CD14-positive monocyte (primary cell): ENCODE results near the gene CHPF. TPM values are rescaled to one million over a fixed set of nuclear protein-coding genes. Genes with fewer than 3 reads are reported as not detected.

Source experiments
- DNase-seq, 3 donors: peaks; one replicate each; pipeline ENCODE4 v3.0.0-alpha.2; 2011 to 2022
- H2AFZ ChIP-seq: 2 replicates; pipeline ENCODE4 v1.6.0; 2012; ENCODE audit warnings: mild to moderate bottlenecking, low read depth, low read length, inconsistent platforms; ENCODE audit not compliant: insufficient read depth, poor library complexity, severe bottlenecking
- H3K27ac ChIP-seq, 2 donors: 1 replicate in 1 of 2; 2 replicates in 1 of 2; pipeline ENCODE4 v1.5.1; 2012 to 2013; ENCODE audit warnings: low read length in 2 of 2, control low read depth in 1 of 2, inconsistent platforms in 1 of 2, low read depth in 1 of 2, mild to moderate bottlenecking in 1 of 2
- H3K27me3 ChIP-seq, 2 donors: one replicate each; pipeline versions ENCODE4 v1.6.0 to v1.6.1; 2011 to 2013; ENCODE audit warnings: low read length in 2 of 2; ENCODE audit not compliant: control insufficient read depth in 2 of 2, insufficient read depth in 2 of 2
- H3K36me3 ChIP-seq, 2 donors: replicated peaks in 1 of 2; 1 replicate in 1 of 2; 2 replicates in 1 of 2; pipeline versions ENCODE4 v1.5.1 to v1.6.1; 2012 to 2013; ENCODE audit warnings: low read length in 2 of 2, control low read depth in 1 of 2, inconsistent platforms in 1 of 2, mild to moderate bottlenecking in 1 of 2; ENCODE audit not compliant: insufficient read depth in 2 of 2, control insufficient read depth in 1 of 2
- H3K4me1 ChIP-seq, 2 donors: 1 replicate in 1 of 2; 2 replicates in 1 of 2; pipeline versions ENCODE4 v1.5.1 to v1.6.1; 2012 to 2013; ENCODE audit warnings: low read length in 2 of 2, control low read depth in 1 of 2, inconsistent platforms in 1 of 2, mild to moderate bottlenecking in 1 of 2, moderate library complexity in 1 of 2; ENCODE audit not compliant: insufficient read depth in 2 of 2, control insufficient read depth in 1 of 2
- H3K4me2 ChIP-seq: replicated peaks from 2 replicates; pipeline ENCODE3; 2012; ENCODE audit warnings: low read length, moderate library complexity, mild to moderate bottlenecking; ENCODE audit not compliant: poor library complexity, severe bottlenecking; ENCODE audit errors: extremely low read depth
- H3K4me3 ChIP-seq, 3 experiments: fragments of 200-600 bp in 1 of 3; sonication (generic) in 1 of 3; replicated peaks in 1 of 3; 1 replicate in 2 of 3; 2 replicates in 1 of 3; pipeline ENCODE4 v1.5.1; 2011 to 2013; ENCODE audit warnings: low read length in 3 of 3, mild to moderate bottlenecking in 3 of 3, control low read depth in 2 of 3, low read depth in 2 of 3, inconsistent platforms in 1 of 3, moderate library complexity in 1 of 3
- H3K79me2 ChIP-seq: 2 replicates; pipeline ENCODE4 v1.6.0; 2012; ENCODE audit warnings: mild to moderate bottlenecking, control low read depth, inconsistent platforms, low read length, moderate library complexity; ENCODE audit not compliant: insufficient read depth
- H3K9ac ChIP-seq: 2 replicates; pipeline ENCODE4 v1.6.0; 2017; ENCODE audit warnings: low read length, mild to moderate bottlenecking; ENCODE audit not compliant: insufficient read depth, poor library complexity, severe bottlenecking
- H3K9me3 ChIP-seq, 2 donors: replicated peaks in 1 of 2; 1 replicate in 1 of 2; 2 replicates in 1 of 2; pipeline versions ENCODE4 v1.5.1 to v1.6.1; 2012 to 2013; ENCODE audit warnings: low read length in 2 of 2, control low read depth in 1 of 2; ENCODE audit not compliant: control insufficient read depth in 1 of 2, insufficient read depth in 1 of 2
- H4K20me1 ChIP-seq: 2 replicates; pipeline ENCODE4 v1.6.0; 2012; ENCODE audit warnings: mild to moderate bottlenecking, low read length, control low read depth, moderate library complexity; ENCODE audit not compliant: insufficient read depth
- H3K27ac Mint-ChIP-seq, 7 donors: one replicate each; pipeline ENCODE4 v1.8.0; 2020; ENCODE audit warnings: mild to moderate bottlenecking in 7 of 7, mixed read lengths in 7 of 7, moderate library complexity in 6 of 7, inconsistent platforms in 2 of 7
- H3K27me3 Mint-ChIP-seq, 3 donors: one replicate each; pipeline ENCODE4 v1.8.0; 2021 to 2022; ENCODE audit warnings: low read depth in 3 of 3, mild to moderate bottlenecking in 3 of 3, mixed read lengths in 3 of 3, moderate library complexity in 3 of 3, inconsistent platforms in 1 of 3
- H3K36me3 Mint-ChIP-seq, 2 donors: one replicate each; pipeline ENCODE4 v1.8.0; 2020; ENCODE audit warnings: mixed read lengths in 2 of 2, inconsistent platforms in 1 of 2, mild to moderate bottlenecking in 1 of 2
- H3K4me1 Mint-ChIP-seq: one replicate; pipeline ENCODE4 v1.8.0; 2020; ENCODE audit warnings: mild to moderate bottlenecking, mixed read lengths
- H3K4me3 Mint-ChIP-seq, 2 donors: one replicate each; pipeline ENCODE4 v1.8.0; 2020; ENCODE audit warnings: mild to moderate bottlenecking in 2 of 2, mixed read lengths in 2 of 2, moderate library complexity in 1 of 2
- H3K9me3 Mint-ChIP-seq, 7 donors: one replicate each; pipeline ENCODE4 v1.8.0; 2020 to 2022; ENCODE audit warnings: mixed read lengths in 7 of 7, mild to moderate bottlenecking in 6 of 7, moderate library complexity in 6 of 7, inconsistent platforms in 2 of 7
- WGBS: methylation state at CpG from one replicate; pipeline ENCODE4 v1.1.5; 2013; ENCODE audit warnings: missing lambda C conversion rate; ENCODE audit not compliant: insufficient coverage; 5-methylcytosine and 5-hydroxymethylcytosine counted together
- intact Hi-C, 2 donors: fragments of 100-400 bp; cut with micrococcal nuclease; formaldehyde crosslinking; loops; one replicate each; pipeline versions ENCODE4 v1.15.0 to v1.15.1; 2023
- polyA plus RNA-seq, 3 donors: library from polyadenylated mRNA; depleted of rRNA in 1 of 3; unstranded in 2 of 3; stranded (reverse) in 1 of 3; fragments of 300-500 nt in 2 of 3; fragments of >200 nt in 1 of 3; fragmentation: Illumina TruSeq in 2 of 3; gene quantifications; 1 replicate in 2 of 3; 2 replicates in 1 of 3; pipeline ENCODE4 v1.2.3, GENCODE V29; 2012 to 2021
- TF ChIP-seq, protein P1 (sequence below): fragments of 200-600 bp; IDR thresholded peaks from one replicate; pipeline ENCODE4 v1.8.0; 2022; ENCODE audit warnings: antibody characterized with exemption, mild to moderate bottlenecking

CHPF gene
- polyA plus RNA-seq, 3 donors: 0.09 to 0.32 (median 0.09) TPM

DNA sequence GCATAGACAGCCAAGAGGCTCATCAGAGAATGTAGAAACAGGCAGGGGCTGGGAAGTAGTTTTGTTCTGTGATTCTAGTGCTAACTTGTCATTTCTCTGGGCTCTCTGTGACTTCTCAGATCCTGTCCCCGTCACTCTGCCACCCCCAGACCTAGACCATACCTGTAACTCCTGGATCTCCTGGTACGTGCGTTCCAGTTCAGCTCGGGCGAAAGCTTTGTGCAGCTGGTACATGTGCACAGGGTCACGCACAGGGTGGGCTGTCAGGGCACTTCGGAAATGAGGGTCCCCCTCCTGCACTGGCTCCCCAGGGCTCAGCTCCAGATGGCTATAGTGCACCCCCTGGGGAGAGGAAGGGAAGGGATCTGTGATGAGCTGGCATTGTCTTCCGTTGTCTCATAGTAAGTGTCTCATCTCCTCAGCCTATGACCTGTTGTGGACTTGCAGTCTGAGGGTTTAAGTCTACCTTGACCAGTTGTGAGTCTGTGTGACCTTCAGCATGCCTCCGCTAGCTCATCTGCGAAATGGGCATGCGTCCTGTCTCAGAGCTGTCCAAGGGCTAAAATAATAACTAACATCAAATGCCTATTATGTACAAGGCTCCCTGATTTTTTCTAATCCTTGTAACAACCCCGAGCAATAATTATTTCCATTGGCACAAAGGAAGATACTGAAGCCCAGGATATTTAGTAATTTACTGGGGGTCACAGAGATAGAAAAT is 2.7 kb downstream of the CHPF start:
- Histone ChIP-seq H3K9me3 (no peaks in the 10 kb centered on the region), H3K27ac (no peak overlapping the region), H4K20me1 (no peaks in the 10 kb centered on the region), H3K4me2 (no peak overlapping the region), H2AFZ (no peak overlapping the region), H3K27me3 (peaks cover 24 to 47% of the 10 kb centered on the region in 2 donors), H3K4me3 (no peak overlapping the region), H3K36me3 (no peaks in the 10 kb centered on the region), H3K79me2 (no peaks in the 10 kb centered on the region), H3K4me1 (peaks cover 21 to 27% of the 10 kb centered on the region in 2 donors), H3K9ac (no peak overlapping the region)
- 94% methylated on average over 8 of the region's 12 CpGs for WGBS
- Mint-ChIP-seq H3K4me3 (peak overlapping the region in 1 of 2 donors; percentile 56), H3K9me3 (peaks cover 0 to 16% (median 2%) of the 10 kb centered on the region in 7 donors), H3K27me3 (peaks cover 30 to 57% (median 33%) of the 10 kb centered on the region in 3 donors), H3K4me1 (peaks cover 9% of the 10 kb centered on the region), H3K36me3 (peaks cover 0 to 6% of the 10 kb centered on the region in 2 donors), H3K27ac (no peak overlapping the region)
- DNase-seq: no peak
- intact Hi-C loops: loop anchor here (2.0 to 5.0 kb wide), 4 partner anchors 39 to 154 kb away; partner anchors contain the start of gene DNPEP (in 1 of the 2)
- TF ChIP-seq, protein P1, sequence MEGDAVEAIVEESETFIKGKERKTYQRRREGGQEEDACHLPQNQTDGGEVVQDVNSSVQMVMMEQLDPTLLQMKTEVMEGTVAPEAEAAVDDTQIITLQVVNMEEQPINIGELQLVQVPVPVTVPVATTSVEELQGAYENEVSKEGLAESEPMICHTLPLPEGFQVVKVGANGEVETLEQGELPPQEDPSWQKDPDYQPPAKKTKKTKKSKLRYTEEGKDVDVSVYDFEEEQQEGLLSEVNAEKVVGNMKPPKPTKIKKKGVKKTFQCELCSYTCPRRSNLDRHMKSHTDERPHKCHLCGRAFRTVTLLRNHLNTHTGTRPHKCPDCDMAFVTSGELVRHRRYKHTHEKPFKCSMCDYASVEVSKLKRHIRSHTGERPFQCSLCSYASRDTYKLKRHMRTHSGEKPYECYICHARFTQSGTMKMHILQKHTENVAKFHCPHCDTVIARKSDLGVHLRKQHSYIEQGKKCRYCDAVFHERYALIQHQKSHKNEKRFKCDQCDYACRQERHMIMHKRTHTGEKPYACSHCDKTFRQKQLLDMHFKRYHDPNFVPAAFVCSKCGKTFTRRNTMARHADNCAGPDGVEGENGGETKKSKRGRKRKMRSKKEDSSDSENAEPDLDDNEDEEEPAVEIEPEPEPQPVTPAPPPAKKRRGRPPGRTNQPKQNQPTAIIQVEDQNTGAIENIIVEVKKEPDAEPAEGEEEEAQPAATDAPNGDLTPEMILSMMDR: no peak

DNA sequence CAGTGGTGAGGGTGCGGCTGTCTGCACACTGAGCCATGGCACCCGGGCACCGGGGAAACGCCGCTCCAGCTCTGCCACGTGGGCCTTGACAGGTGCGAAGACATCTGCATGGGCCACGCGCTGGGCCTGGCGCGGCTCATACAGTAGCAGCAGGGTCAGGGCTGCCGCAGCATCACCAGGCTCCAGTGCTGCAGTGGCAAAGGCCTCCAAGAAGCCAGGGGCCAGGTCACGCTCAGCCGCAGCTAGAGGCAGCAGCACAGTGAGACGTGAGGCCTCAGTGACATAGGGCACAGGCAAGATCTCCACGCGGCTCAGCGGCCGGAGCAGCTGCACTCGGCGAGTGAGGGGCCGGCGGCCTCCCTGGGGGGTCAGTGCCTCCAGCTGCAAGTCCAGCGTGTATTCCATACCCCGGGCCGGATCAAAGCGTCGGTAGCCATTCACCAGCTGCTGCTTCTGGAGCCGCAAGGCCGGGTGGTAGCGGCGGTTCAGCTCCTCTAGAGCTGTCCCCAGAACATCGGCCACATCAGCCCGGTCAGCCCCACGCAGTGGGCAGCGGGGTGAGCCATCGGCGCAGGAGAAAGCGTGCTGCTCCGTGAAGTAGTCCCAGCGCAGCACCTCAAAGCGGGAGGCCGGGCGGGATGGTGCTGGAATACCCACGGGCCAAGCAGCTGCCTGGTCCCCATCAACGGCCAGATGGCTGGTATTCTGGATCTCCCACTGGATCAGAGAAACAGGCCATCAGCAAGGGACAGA is 3.5 kb downstream of the CHPF start:
- intact Hi-C loops: loop anchor here (2.0 to 5.0 kb wide), 4 partner anchors 38 to 153 kb away; partner anchors contain the start of gene DNPEP (in 1 of the 2)

More for the DNA sequence above, 3.5 kb downstream of the CHPF start:
- Histone ChIP-seq H3K27me3 (peaks cover 20 to 39% of the 10 kb centered on the region in 2 donors), H3K79me2 (no peaks in the 10 kb centered on the region), H3K4me3 (no peak overlapping the region), H3K36me3 (no peaks in the 10 kb centered on the region), H4K20me1 (no peaks in the 10 kb centered on the region), H2AFZ (no peak overlapping the region), H3K4me2 (no peak overlapping the region), H3K27ac (no peak overlapping the region), H3K9ac (no peak overlapping the region), H3K4me1 (peaks cover 21 to 27% of the 10 kb centered on the region in 2 donors), H3K9me3 (no peaks in the 10 kb centered on the region)
- Mint-ChIP-seq H3K4me1 (peaks cover 9% of the 10 kb centered on the region), H3K9me3 (peaks cover 0 to 16% (median 2%) of the 10 kb centered on the region in 7 donors), H3K36me3 (peaks cover 0 to 6% of the 10 kb centered on the region in 2 donors), H3K27ac (no peak overlapping the region), H3K27me3 (peaks cover 24 to 50% (median 27%) of the 10 kb centered on the region in 3 donors), H3K4me3 (no peak overlapping the region)
- TF ChIP-seq, protein P1: no peak
- DNase-seq: no peak
- WGBS: 97% methylated on average over 46 of the region's 46 CpGs
